Fibroblast of lung (primary cell): ENCODE measurements around the gene RGS17.

Experiments used
- CTCF ChIP-seq, 2 donors: IDR thresholded peaks in 1 of 2; conservative IDR thresholded peaks in 1 of 2; 1 replicate in 1 of 2; 2 replicates in 1 of 2; pipeline ENCODE4 v1.5.1; 2011 to 2012; ENCODE audit warnings: low read length in 2 of 2, control low read depth in 1 of 2, inconsistent platforms in 1 of 2, low read depth in 1 of 2, mild to moderate bottlenecking in 1 of 2
- EZH2 ChIP-seq: IDR thresholded peaks from 2 replicates; pipeline ENCODE4 v1.5.1; 2012; ENCODE audit warnings: low read length, control low read depth, mild to moderate bottlenecking; ENCODE audit errors: missing control alignments

- TF ChIP-seq EZH2, result no peak
- no peak for TF ChIP-seq CTCF (conservative IDR thresholded peaks at IDR 0.05 in 1 of 2, IDR thresholded peaks at IDR 0.05 in 1 of 2; ENCODE audit: low read depth in 1 of 2, low read length in 2 of 2)
Measured at GRCh38 chr6:153126218-153126617, 4.9 kb downstream of the RGS17 start.
